Hepatocyte (in vitro differentiated cells): ENCODE results near the gene SULT6B1. TPM values are rescaled to one million over a fixed set of nuclear protein-coding genes. Genes with fewer than 3 reads are reported as not detected.

Experiments used
- DNase-seq: peaks from one replicate; pipeline ENCODE4 v3.0.0-alpha.2; 2016; ENCODE audit warnings: low spot score
- H2AFZ ChIP-seq: fragments of 200-600 bp; sonication (generic); 2 replicates; pipeline ENCODE4 v1.6.0; 2016; ENCODE audit warnings: antibody characterized with exemption, mild to moderate bottlenecking
- H3K27ac ChIP-seq: fragments of 200-600 bp; sonication (generic); 2 replicates; pipeline ENCODE4 v1.5.1; 2016; ENCODE audit warnings: mild to moderate bottlenecking
- H3K27me3 ChIP-seq: fragments of 200-600 bp; sonication (generic); 2 replicates; pipeline ENCODE4 v1.6.1; 2016
- H3K36me3 ChIP-seq: fragments of 200-600 bp; sonication (generic); replicated peaks from 2 replicates; pipeline ENCODE4 v1.5.1; 2016; ENCODE audit warnings: low read depth; ENCODE audit not compliant: insufficient read depth
- H3K4me1 ChIP-seq: fragments of 200-600 bp; sonication (generic); 2 replicates; pipeline ENCODE4 v1.5.1; 2016; ENCODE audit warnings: mild to moderate bottlenecking, moderate library complexity; ENCODE audit not compliant: insufficient read depth
- H3K4me2 ChIP-seq: fragments of 200-600 bp; sonication (generic); 2 replicates; pipeline ENCODE4 v1.6.0; 2016
- H3K4me3 ChIP-seq: fragments of 200-600 bp; sonication (generic); 2 replicates; pipeline ENCODE4 v1.5.1; 2016; ENCODE audit warnings: mild to moderate bottlenecking
- H3K79me2 ChIP-seq: fragments of 200-600 bp; sonication (generic); 2 replicates; pipeline ENCODE4 v1.6.0; 2017; ENCODE audit warnings: mild to moderate bottlenecking
- H3K9me2 ChIP-seq: fragments of 200-600 bp; sonication (generic); replicated peaks from 2 replicates; pipeline ENCODE4 v1.6.0; 2017; ENCODE audit warnings: mild to moderate bottlenecking; ENCODE audit not compliant: insufficient read depth
- H3K9me3 ChIP-seq: fragments of 200-600 bp; sonication (generic); 2 replicates; pipeline ENCODE4 v1.5.1; 2016; ENCODE audit warnings: low read depth, mild to moderate bottlenecking
- H4K20me1 ChIP-seq: fragments of 200-600 bp; sonication (generic); 2 replicates; pipeline ENCODE4 v1.6.0; 2016; ENCODE audit warnings: mild to moderate bottlenecking; ENCODE audit not compliant: insufficient read depth, poor library complexity, severe bottlenecking
- CTCF ChIP-seq: fragments of 200-600 bp; sonication (generic); IDR thresholded peaks from 2 replicates; pipeline ENCODE4 v1.5.1; 2016; ENCODE audit warnings: antibody characterized with exemption, mild to moderate bottlenecking; ENCODE audit not compliant: poor library complexity
- EZH2 ChIP-seq: fragments of 200-600 bp; sonication (generic); IDR thresholded peaks from 2 replicates; pipeline ENCODE4 v1.6.1; 2016; ENCODE audit warnings: antibody characterized with exemption, mild to moderate bottlenecking, borderline replicate concordance
- EZH2phosphoT487 ChIP-seq: fragments of 200-600 bp; sonication (generic); IDR thresholded peaks from one replicate; pipeline ENCODE4 v1.6.1; 2018; ENCODE audit warnings: antibody characterized with exemption, mild to moderate bottlenecking, low read depth, moderate library complexity; ENCODE audit not compliant: unreplicated experiment, severe bottlenecking
- WGBS: methylation state at CpG from one replicate; pipeline ENCODE4 v1.1.6; 2016; ENCODE audit warnings: low lambda C conversion rate; ENCODE audit errors: missing lambda C conversion rate; 5-methylcytosine and 5-hydroxymethylcytosine counted together
- polyA plus RNA-seq: library from polyadenylated mRNA; unstranded; fragments of >200 nt; fragmentation: Nextera tagmentation; extraction: Ambion mirVana; gene quantifications from 2 replicates; pipeline ENCODE4 v1.2.1, GENCODE V29; 2016
- total RNA-seq: library from RNA; depleted of rRNA; stranded (reverse); fragments of >200 nt; gene quantifications from 2 replicates; pipeline ENCODE4 v1.2.3, GENCODE V29; 2014

Gene SULT6B1
- total and polyA plus RNA-seq, 2 experiments from 2014 or later: not detected

DNA sequence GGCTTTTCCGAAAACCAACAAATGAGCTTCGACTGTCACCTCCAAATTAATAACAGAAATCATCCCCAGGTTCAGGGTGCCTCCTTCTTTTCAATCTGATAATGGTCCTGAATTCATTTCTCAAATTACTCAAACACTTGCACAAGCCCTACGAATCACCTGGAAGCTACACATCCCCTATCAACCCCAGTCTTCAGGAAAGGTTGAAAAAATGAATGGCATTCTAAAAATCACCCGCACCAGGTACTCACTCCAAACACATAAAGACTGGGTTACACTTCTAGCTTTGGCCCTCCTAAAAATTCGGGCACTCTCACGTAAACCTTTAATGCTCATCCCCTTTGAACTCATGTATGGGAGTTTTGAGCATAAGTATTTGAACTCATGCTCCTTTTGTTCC lies 55.6 kb downstream of the SULT6B1 start:
- no peak overlapping the region for H3K27ac ChIP-seq
- no peaks in the 10 kb centered on the region for H3K27me3 ChIP-seq
- no peak overlapping the region for H2AFZ ChIP-seq
- H3K4me3 ChIP-seq: no peak overlapping the region
- no peak for DNase-seq
- TF ChIP-seq EZH2phosphoT487 (no peak), EZH2 (no peak), CTCF (no peak)
- WGBS: 96% methylated on average over 6 of the region's 6 CpGs
- H3K9me2 ChIP-seq: no peaks in the 10 kb centered on the region
- no peaks in the 10 kb centered on the region for H3K36me3 ChIP-seq
- H3K79me2 ChIP-seq: no peaks in the 10 kb centered on the region
- no peaks in the 10 kb centered on the region for H3K9me3 ChIP-seq
- H3K4me2 ChIP-seq: no peak overlapping the region
- H4K20me1 ChIP-seq: no peaks in the 10 kb centered on the region
- no peaks in the 10 kb centered on the region for H3K4me1 ChIP-seq

- Histone ChIP-seq H2AFZ (no peak overlapping the region), H3K4me1 (no peaks in the 10 kb centered on the region), H3K36me3 (peaks cover 3% of the 10 kb centered on the region), H3K79me2 (no peaks in the 10 kb centered on the region), H3K27ac (no peak overlapping the region), H3K4me2 (no peak overlapping the region), H3K4me3 (no peak overlapping the region), H3K9me2 (no peaks in the 10 kb centered on the region), H4K20me1 (no peaks in the 10 kb centered on the region), H3K9me3 (no peaks in the 10 kb centered on the region), H3K27me3 (no peaks in the 10 kb centered on the region)
- TF ChIP-seq EZH2 (no peak), CTCF (no peak)
- no peak for DNase-seq
- 96% methylated on average over 2 of the region's 2 CpGs for WGBS
Measured at GRCh38 chr2:37125416-37125815, 63.1 kb downstream of the SULT6B1 start.

- Histone ChIP-seq H3K27me3 (no peaks in the 10 kb centered on the region), H3K27ac (peak overlapping the region; percentile 85), H3K4me2 (peak overlapping the region; percentile 53), H3K79me2 (no peaks in the 10 kb centered on the region), H3K4me1 (no peaks in the 10 kb centered on the region), H4K20me1 (no peaks in the 10 kb centered on the region), H3K4me3 (no peak overlapping the region), H3K36me3 (peaks cover 3% of the 10 kb centered on the region), H3K9me3 (no peaks in the 10 kb centered on the region), H3K9me2 (no peaks in the 10 kb centered on the region), H2AFZ (no peak overlapping the region)
- TF ChIP-seq EZH2 (no peak), CTCF (no peak), EZH2phosphoT487 (no peak)
- WGBS: 73% methylated on average over 5 of the region's 5 CpGs
- peak; percentile 64 for DNase-seq
Measured at GRCh38 chr2:37119157-37119556, 69.3 kb downstream of the SULT6B1 start.

Other genes starting within 250 kb of the SULT6B1 start
- gene STRN, start 222.1 kb downstream of the SULT6B1 start, total RNA-seq: 13.9 and 14.1 TPM in 2 replicates
- gene STRN, start 222.1 kb downstream of the SULT6B1 start, polyA plus RNA-seq: 4.4 TPM in 2 replicates
- gene HEATR5B, start 104.3 kb downstream of the SULT6B1 start, total RNA-seq: 24.1 and 25.1 TPM in 2 replicates
- gene HEATR5B, start 104.3 kb downstream of the SULT6B1 start, polyA plus RNA-seq: 5.1 and 8.7 TPM in 2 replicates
- 4.3 and 7.0 TPM in 2 replicates for gene GPATCH11, start 104.2 kb downstream of the SULT6B1 start, total RNA-seq
- gene GPATCH11, start 104.2 kb downstream of the SULT6B1 start, polyA plus RNA-seq: 2.8 and 3.1 TPM in 2 replicates
- 35.6 and 38.4 TPM in 2 replicates for gene EIF2AK2, start 31.7 kb downstream of the SULT6B1 start, total RNA-seq
- gene EIF2AK2, start 31.7 kb downstream of the SULT6B1 start, polyA plus RNA-seq: 22.2 and 27.8 TPM in 2 replicates
- gene CEBPZOS, start 7.8 kb upstream of the SULT6B1 start, total RNA-seq: 11.0 and 14.8 TPM in 2 replicates
- 13.7 and 17.1 TPM in 2 replicates for gene CEBPZOS, start 7.8 kb upstream of the SULT6B1 start, polyA plus RNA-seq
- 40.3 and 49.7 TPM in 2 replicates for gene CEBPZ, start 42.9 kb upstream of the SULT6B1 start, total RNA-seq
- gene CEBPZ, start 42.9 kb upstream of the SULT6B1 start, polyA plus RNA-seq: 15.4 and 21.5 TPM in 2 replicates
- 14.7 and 17.7 TPM in 2 replicates for gene NDUFAF7, start 43.0 kb upstream of the SULT6B1 start, total RNA-seq
- 11.8 and 17.1 TPM in 2 replicates for gene NDUFAF7, start 43.0 kb upstream of the SULT6B1 start, polyA plus RNA-seq
- 35.9 and 36.4 TPM in 2 replicates for gene PRKD3, start 136.2 kb upstream of the SULT6B1 start, total RNA-seq
- gene PRKD3, start 136.2 kb upstream of the SULT6B1 start, polyA plus RNA-seq: 17.3 and 20.7 TPM in 2 replicates
- gene QPCT, start 156.0 kb upstream of the SULT6B1 start, total RNA-seq: 2.0 TPM in 1 of 2 replicates, not detected in the other
- 0.36 and 0.81 TPM in 2 replicates for gene QPCT, start 156.0 kb upstream of the SULT6B1 start, polyA plus RNA-seq